Muscle of leg (tissue), 11 donors: ENCODE data around the gene PSMC5. TPM values are rescaled to one million over a fixed set of nuclear protein-coding genes. Genes with fewer than 3 reads are reported as not detected.

Experiments
- DNase-seq: peaks from one replicate; pipeline ENCODE4 v3.0.0; 2013
- H3K27ac ChIP-seq: one replicate; pipeline ENCODE4 v1.5.1; 2013; ENCODE audit warnings: mild to moderate bottlenecking, low read length, control low read depth
- H3K27me3 ChIP-seq: one replicate; pipeline ENCODE4 v1.6.1; 2013; ENCODE audit warnings: low read length; ENCODE audit not compliant: control insufficient read depth, insufficient read depth
- H3K36me3 ChIP-seq: one replicate; pipeline ENCODE4 v1.6.1; 2013; ENCODE audit warnings: low read length; ENCODE audit not compliant: control insufficient read depth, insufficient read depth
- H3K4me1 ChIP-seq: one replicate; pipeline ENCODE4 v1.6.1; 2013; ENCODE audit warnings: low read length; ENCODE audit not compliant: control insufficient read depth, insufficient read depth
- H3K4me3 ChIP-seq: one replicate; pipeline ENCODE4 v1.5.1; 2013; ENCODE audit warnings: low read length, control low read depth
- H3K9me3 ChIP-seq: replicated peaks from 2 replicates; pipeline ENCODE4 v1.6.1; 2013; ENCODE audit warnings: low read depth, low read length; ENCODE audit not compliant: control insufficient read depth
- WGBS: methylation state at CpG from one replicate; pipeline ENCODE4 v1.1.5; 2013; ENCODE audit warnings: missing lambda C conversion rate; ENCODE audit not compliant: insufficient coverage; 5-methylcytosine and 5-hydroxymethylcytosine counted together
- polyA plus RNA-seq, 8 donors: library from polyadenylated mRNA; unstranded; fragments of 120-200 nt; gene quantifications; one replicate each; pipeline versions ENCODE4 v1.2.1 to v1.2.3, GENCODE V29; 2013; ENCODE audit warnings: inconsistent platforms in 1 of 8, low replicate concordance in 1 of 8; ENCODE audit not compliant: insufficient read length in 8 of 8, insufficient read depth in 1 of 8
- total RNA-seq: library from RNA; stranded (reverse); fragments of 120-200 nt; gene quantifications from one replicate; pipeline ENCODE4 v1.2.4, GENCODE V29; 2013

Gene PSMC5
- total and polyA plus RNA-seq, 9 donors = 20.3 to 127 (median 110) TPM

DNA sequence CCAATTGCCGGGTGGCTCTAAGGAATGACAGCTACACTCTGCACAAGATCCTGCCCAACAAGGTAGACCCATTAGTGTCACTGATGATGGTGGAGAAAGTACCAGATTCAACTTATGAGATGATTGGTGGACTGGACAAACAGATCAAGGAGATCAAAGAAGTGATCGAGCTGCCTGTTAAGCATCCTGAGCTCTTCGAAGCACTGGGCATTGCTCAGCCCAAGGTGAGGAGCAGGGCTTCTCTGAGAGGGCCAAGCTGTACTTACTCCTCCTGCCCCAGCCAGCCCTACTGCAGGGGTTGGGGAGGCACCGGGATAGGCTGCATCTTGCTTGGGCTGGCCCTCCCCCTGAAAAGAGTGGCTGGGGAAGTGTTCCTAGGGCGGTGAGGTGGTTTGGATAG is 3.0 kb downstream of the PSMC5 start:
- DNase-seq = no peak
- Histone ChIP-seq H3K27ac (no peak overlapping the region), H3K4me1 (peaks cover 15% of the 10 kb centered on the region), H3K27me3 (no peaks in the 10 kb centered on the region), H3K9me3 (no peaks in the 10 kb centered on the region), H3K36me3 (peaks cover 71% of the 10 kb centered on the region), H3K4me3 (no peak overlapping the region)
- WGBS = 100% methylated on average over 2 of the region's 5 CpGs

DNA sequence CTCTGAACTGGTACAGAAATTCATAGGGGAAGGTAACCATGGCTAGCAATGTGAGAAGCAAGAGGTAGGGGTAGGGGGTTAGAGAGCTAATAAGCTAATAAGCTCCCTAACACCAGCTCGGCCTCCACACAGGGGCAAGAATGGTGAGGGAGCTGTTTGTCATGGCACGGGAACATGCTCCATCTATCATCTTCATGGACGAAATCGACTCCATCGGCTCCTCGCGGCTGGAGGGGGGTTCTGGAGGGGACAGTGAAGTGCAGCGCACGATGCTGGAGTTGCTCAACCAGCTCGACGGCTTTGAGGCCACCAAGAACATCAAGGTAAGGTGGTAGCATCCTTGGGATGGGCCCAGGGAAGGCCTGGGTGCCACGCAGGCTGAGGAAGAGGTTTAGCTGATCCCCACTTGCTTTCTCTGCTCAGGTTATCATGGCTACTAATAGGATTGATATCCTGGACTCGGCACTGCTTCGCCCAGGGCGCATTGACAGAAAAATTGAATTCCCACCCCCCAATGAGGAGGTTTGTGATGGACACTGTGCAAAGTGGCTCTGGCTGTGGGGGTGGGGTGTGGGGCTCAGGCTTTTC is 3.8 kb downstream of the PSMC5 start:
- Histone ChIP-seq H3K36me3 (peaks cover 71% of the 10 kb centered on the region), H3K9me3 (no peaks in the 10 kb centered on the region), H3K4me1 (peaks cover 10% of the 10 kb centered on the region), H3K27me3 (no peaks in the 10 kb centered on the region), H3K27ac (no peak overlapping the region), H3K4me3 (no peak overlapping the region)
- WGBS = 85% methylated on average over 10 of the region's 15 CpGs
- DNase-seq = no peak

DNA sequence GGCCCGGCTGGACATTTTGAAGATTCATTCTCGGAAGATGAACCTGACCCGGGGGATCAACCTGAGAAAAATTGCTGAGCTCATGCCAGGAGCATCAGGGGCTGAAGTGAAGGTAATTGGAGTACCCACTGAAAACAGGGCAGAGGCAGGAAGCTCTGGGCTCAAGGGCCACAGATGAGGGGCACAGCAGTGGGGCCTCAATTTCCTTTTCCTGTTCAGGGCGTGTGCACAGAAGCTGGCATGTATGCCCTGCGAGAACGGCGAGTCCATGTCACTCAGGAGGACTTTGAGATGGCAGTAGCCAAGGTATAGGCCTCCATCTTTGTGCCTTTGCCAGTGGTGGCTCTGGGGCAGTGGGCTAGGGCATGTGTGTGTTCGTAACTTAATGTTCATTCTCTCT is 4.3 kb downstream of the PSMC5 start:
- peaks cover 73% of the 10 kb centered on the region for H3K36me3 ChIP-seq
- DNase-seq = no peak
- H3K27me3 ChIP-seq = no peaks in the 10 kb centered on the region
- 71% methylated on average over 3 of the region's 8 CpGs for WGBS
- peaks cover 5% of the 10 kb centered on the region for H3K4me1 ChIP-seq
- H3K9me3 ChIP-seq = no peaks in the 10 kb centered on the region
- H3K27ac ChIP-seq = no peak overlapping the region
- no peak overlapping the region for H3K4me3 ChIP-seq

DNA sequence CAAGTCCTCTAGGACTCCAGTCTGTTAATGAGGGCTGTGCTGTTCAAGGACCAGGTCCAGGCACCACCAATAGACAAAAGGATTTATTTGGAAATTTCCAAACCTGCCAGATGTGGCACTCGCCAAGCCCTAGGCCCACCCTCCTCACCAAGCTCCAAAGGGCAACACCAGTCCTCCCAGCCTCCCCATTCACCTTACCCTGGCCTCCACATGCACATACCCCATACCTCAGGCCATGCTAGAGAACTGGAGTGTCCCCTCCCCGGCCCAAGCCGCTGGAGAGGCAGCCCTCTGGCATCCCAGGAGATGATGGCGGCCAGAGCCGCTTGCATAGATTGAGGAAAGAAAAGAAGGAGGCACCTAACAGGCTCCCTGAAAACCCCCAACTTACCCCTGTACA is 4.8 kb downstream of the PSMC5 start:
- no peak for DNase-seq
- no peaks in the 10 kb centered on the region for H3K27me3 ChIP-seq
- peaks cover 78% of the 10 kb centered on the region for H3K36me3 ChIP-seq
- 94% methylated on average over 2 of the region's 5 CpGs for WGBS
- no peak overlapping the region for H3K4me3 ChIP-seq
- no peaks in the 10 kb centered on the region for H3K9me3 ChIP-seq
- H3K4me1 ChIP-seq = peaks cover 5% of the 10 kb centered on the region
- H3K27ac ChIP-seq = no peak overlapping the region

DNA sequence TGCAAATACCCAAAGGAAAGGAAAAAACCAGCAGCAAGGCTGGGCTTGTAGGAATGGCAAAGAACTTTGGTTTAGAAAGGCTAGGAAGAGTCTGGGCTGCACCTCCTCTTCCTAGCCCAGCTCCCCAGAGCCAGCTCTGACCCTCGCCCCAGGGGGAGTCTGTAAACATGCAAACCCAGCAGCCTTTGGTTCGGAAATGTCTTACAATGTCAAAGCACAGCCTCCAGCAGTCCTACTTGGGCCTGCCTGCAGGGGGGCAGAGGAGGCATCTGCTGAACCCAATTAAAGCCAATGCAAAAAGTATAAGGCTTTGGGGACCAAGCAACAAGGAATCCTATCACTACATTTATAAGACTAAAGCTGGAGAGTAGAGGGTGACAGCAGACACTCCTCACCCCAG is 5.2 kb downstream of the PSMC5 start:
- no peak overlapping the region for H3K27ac ChIP-seq
- peaks cover 5% of the 10 kb centered on the region for H3K4me1 ChIP-seq
- no peaks in the 10 kb centered on the region for H3K27me3 ChIP-seq
- no peaks in the 10 kb centered on the region for H3K9me3 ChIP-seq
- no peak overlapping the region for H3K4me3 ChIP-seq
- DNase-seq = no peak
- WGBS = 68% methylated on average over 2 of the region's 2 CpGs
- H3K36me3 ChIP-seq = peaks cover 82% of the 10 kb centered on the region

DNA sequence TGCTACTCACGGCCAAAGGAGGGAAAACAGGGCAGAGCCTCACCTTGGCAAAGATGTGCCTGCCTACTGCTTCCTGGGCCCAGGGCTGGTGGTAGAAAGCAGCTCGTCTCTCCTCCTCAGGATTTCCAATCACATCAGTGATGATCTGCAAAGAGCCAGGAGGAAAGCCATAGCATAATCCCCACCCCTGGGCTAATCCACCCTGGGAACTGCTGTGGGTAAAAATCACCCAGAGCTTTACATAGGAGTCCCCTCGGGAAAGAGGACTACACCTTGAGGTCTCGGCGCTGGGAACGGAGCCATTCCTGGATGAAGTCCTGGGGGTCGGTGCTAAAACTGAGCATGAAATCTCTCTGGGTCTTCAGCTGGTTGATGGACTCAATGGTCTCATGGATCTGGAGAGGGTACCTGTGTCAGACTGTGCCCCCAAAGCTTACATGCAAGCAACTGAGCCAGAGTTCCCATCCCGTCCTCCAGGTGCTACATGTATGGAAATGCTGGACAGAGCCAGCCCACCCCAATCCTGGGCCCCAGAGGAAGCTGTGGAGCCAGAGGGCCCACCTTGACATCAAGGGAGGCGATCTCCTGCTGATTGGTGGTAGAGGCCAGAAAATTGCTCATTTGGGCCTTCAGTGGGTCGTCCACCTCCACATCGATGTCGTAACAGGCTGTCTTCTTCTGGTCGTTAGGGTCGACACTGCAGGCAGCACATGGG is 6.0 kb downstream of the PSMC5 start:
- H3K9me3 ChIP-seq = no peaks in the 10 kb centered on the region
- WGBS = 76% methylated on average over 13 of the region's 14 CpGs
- H3K4me1 ChIP-seq = peaks cover 4% of the 10 kb centered on the region
- no peak overlapping the region for H3K27ac ChIP-seq
- H3K4me3 ChIP-seq = no peak overlapping the region
- no peak for DNase-seq
- H3K27me3 ChIP-seq = no peaks in the 10 kb centered on the region
- peaks cover 88% of the 10 kb centered on the region for H3K36me3 ChIP-seq

DNA sequence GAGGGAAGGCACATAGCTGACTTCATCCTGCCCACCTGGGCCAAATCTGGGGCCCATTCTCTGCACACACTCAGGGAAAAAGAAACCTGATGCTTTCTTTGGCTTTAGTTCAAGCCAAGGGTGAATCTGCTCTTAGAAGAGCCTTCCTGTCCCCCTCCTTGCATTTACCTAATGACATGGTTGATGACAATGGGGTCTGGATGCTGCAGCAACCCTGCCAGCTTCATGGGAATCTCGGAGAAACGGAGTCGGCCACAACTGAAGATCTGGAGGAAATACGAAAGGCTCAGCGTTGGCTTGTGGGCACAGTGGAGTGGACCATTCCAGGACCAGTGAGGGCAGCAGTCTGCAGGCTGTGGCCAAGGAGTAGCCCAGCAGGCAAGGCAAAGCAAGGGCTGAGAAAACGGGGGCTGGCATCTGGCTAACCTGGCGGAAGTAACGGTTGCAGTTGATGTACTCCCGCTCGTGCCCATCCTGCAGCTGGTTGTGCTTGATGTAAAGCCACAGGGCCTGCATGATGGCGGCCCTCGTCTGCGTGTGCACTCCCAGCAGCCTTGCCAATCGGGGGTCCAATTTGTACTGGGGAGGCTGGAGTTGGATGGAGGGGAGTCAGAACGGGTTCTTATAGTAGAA is 6.6 kb downstream of the PSMC5 start:
- Histone ChIP-seq H3K36me3 (peaks cover 87% of the 10 kb centered on the region), H3K9me3 (no peaks in the 10 kb centered on the region), H3K27me3 (no peaks in the 10 kb centered on the region), H3K4me3 (no peak overlapping the region), H3K27ac (no peak overlapping the region), H3K4me1 (peaks cover 11% of the 10 kb centered on the region)
- 87% methylated on average over 15 of the region's 15 CpGs for whole genome bisulfite sequencing
- DNase-seq = no peak

DNA sequence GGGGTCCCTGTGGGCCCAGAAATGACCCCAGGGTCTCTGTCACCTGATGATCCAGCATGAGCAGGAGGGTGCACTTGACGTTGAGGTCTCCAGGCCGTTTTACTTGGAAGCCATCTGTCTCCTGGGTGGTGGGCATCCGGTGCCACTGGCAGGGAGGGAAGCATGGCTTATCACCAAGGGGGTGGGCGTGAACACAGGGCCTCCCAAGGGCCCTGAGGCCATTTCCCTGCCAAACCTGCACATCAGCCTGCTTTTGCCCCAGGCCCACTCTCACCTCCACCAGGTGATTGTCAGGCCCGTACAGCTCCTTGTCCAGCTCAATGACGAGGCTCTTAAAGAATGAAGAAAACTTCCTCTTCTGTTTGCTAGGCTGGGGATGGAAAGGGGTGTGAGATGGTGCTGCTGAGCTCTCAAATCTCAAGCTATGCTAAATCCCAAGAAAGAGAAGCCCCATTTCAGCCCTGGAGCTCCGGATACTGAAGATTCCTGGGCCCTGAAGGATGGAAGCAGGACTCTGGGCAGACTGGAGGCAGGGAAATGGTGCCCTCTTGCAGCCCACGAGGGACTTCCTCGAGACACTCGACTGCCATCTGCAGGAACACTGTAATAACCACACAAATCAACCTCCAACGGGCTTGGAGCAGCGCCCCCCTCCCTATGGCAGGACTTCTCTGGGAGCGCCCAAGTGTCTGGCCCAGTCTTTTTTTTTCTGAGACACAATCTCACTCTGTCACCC is 7.4 kb downstream of the PSMC5 start:
- Histone ChIP-seq H3K36me3 (peaks cover 79% of the 10 kb centered on the region), H3K27me3 (no peaks in the 10 kb centered on the region), H3K4me3 (no peak overlapping the region), H3K4me1 (peaks cover 18% of the 10 kb centered on the region), H3K9me3 (no peaks in the 10 kb centered on the region), H3K27ac (no peak overlapping the region)
- DNase-seq = peak; percentile 57
- 31% methylated on average over 9 of the region's 13 CpGs for WGBS

DNA sequence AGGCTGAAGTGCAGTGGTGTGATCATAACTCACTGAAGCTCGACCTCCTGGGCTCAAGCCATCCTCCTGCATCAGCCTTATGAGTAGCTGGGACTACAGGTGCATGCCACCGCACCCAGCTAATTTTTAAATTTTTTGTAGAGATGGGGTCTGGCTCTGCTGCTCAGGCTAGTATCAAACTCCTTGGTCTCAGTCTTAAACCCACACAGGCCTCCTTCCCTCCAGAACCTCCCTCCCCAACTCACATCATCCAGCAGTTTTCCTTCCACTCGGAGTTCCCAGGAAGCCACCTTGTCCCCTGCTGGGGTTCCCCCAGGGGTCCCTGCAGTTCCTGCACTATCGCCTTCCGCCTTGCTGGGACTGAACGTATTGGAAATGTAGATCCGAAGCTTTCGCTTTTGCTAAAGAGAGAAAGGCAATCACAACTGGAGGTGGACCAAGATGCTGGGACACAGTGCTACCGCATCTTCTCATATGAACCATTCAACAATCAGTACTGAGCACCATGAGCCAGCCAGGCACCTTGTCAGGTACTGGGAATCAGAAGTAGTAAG is 8.0 kb downstream of the PSMC5 start:
- Histone ChIP-seq H3K27ac (no peak overlapping the region), H3K9me3 (no peaks in the 10 kb centered on the region), H3K36me3 (peaks cover 73% of the 10 kb centered on the region), H3K4me1 (peaks cover 24% of the 10 kb centered on the region), H3K4me3 (no peak overlapping the region), H3K27me3 (no peaks in the 10 kb centered on the region)
- 93% methylated on average over 8 of the region's 9 CpGs for WGBS
- no peak for DNase-seq

DNA sequence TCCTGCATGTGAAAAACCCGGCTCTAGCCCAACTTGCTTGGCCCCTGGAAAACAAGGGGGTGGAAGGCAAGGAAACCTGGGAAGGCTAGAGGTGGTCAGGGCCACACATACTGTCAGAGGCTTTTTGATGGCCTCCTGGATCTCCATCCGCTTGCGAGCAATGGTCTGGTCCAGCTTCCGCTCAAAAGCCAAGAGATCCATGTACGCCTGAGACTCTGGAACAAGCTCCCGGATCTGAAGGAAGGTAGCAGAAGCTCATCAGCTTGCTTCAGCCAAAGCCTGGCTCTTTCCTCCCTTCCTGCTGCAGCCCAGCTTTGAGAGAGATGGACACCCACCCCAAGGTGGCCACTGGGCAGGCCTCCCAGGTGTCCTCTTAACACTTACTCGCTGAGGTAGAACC is 9.6 kb downstream of the PSMC5 start:
- DNase-seq = no peak
- Histone ChIP-seq H3K36me3 (peaks cover 58% of the 10 kb centered on the region), H3K4me1 (peaks cover 39% of the 10 kb centered on the region), H3K9me3 (no peaks in the 10 kb centered on the region), H3K27ac (no peak overlapping the region), H3K4me3 (no peak overlapping the region), H3K27me3 (no peaks in the 10 kb centered on the region)
- 94% methylated on average over 6 of the region's 7 CpGs for WGBS
